H1 (cell line): ENCODE data around the gene NPR1. TPM values are rescaled to one million over a fixed set of nuclear protein-coding genes. Genes with fewer than 3 reads are reported as not detected.
"Not testable (repeated sequence)": the region's sequence is repeated elsewhere in the genome, so short reads cannot be mapped to it uniquely, and the experiment has no call there.

ENCODE experiments used
- CTCF ChIA-PET: fragments of 300-600 bp; sonication (Branson Sonifier 250); formaldehyde crosslinking; loops from one replicate; lab custom pipeline; 2021; ENCODE audit not compliant: partially characterized antibody; lab: Charles Lee
- POLR2A ChIA-PET: fragments of 300-600 bp; sonication (Branson Sonifier 250); formaldehyde crosslinking; loops from one replicate; lab custom pipeline; 2021; ENCODE audit warnings: inconsistent platforms; ENCODE audit not compliant: partially characterized antibody; lab: Charles Lee
- DNase-seq, 2 experiments: peaks; one replicate each; pipeline versions ENCODE4 v3.0.0 to v3.0.0-alpha.2; 2010 to 2022; ENCODE audit warnings: low spot score in 2 of 2, low read depth in 1 of 2, mixed read lengths in 1 of 2
- FAIRE-seq: peaks from 2 replicates; lab custom pipeline; 2011; peaks lifted over from hg19 to GRCh38; lab: Jason Lieb, UNC
- H2AFZ ChIP-seq: 2 replicates; pipeline ENCODE4 v1.8.1; 2012; ENCODE audit warnings: low read length, inconsistent platforms
- H2AK5ac ChIP-seq: 2 replicates; pipeline ENCODE4 v1.6.1; 2013; ENCODE audit warnings: low read depth, low read length
- H2BK120ac ChIP-seq: replicated peaks from 2 replicates; pipeline ENCODE3; 2013; ENCODE audit warnings: low read depth, low read length, inconsistent platforms
- H2BK12ac ChIP-seq: 2 replicates; pipeline ENCODE4 v1.6.1; 2013; ENCODE audit warnings: low read depth, low read length
- H2BK15ac ChIP-seq: 2 replicates; pipeline ENCODE4 v1.6.1; 2013; ENCODE audit warnings: low read length
- H2BK20ac ChIP-seq: 2 replicates; pipeline ENCODE4 v1.6.1; 2013; ENCODE audit warnings: low read length
- H2BK5ac ChIP-seq: 2 replicates; pipeline ENCODE4 v1.6.1; 2013; ENCODE audit warnings: low read depth, low read length
- H3K14ac ChIP-seq: 2 replicates; pipeline ENCODE4 v1.6.1; 2013; ENCODE audit warnings: inconsistent platforms; ENCODE audit not compliant: insufficient read length
- H3K18ac ChIP-seq: 2 replicates; pipeline ENCODE4 v1.6.1; 2013; ENCODE audit warnings: low read length; ENCODE audit errors: extremely low read depth
- H3K23ac ChIP-seq: 2 replicates; pipeline ENCODE4 v1.6.1; 2013; ENCODE audit warnings: inconsistent platforms; ENCODE audit not compliant: insufficient read length
- H3K23me2 ChIP-seq: 2 replicates; pipeline ENCODE4 v1.6.1; 2013; ENCODE audit warnings: low read depth, low read length
- H3K27ac ChIP-seq: 2 replicates; pipeline ENCODE4 v1.6.1; 2011; ENCODE audit warnings: low read depth, low read length, inconsistent platforms
- H3K27me3 ChIP-seq, 4 experiments: replicated peaks in 1 of 4; 1 replicate in 1 of 4; 2 replicates in 3 of 4; pipeline versions ENCODE4 v1.6.1 to v1.8.1; 2011 to 2013; ENCODE audit warnings: low read length in 3 of 4, mild to moderate bottlenecking in 3 of 4, inconsistent platforms in 2 of 4, mixed read lengths in 2 of 4, moderate library complexity in 1 of 4; ENCODE audit not compliant: control insufficient read depth in 3 of 4, insufficient read depth in 3 of 4; ENCODE audit errors: extremely low read depth in 1 of 4
- H3K36me3 ChIP-seq, 4 experiments: 2 replicates each; pipeline versions ENCODE4 v1.6.1 to v1.8.1; 2011 to 2013; ENCODE audit warnings: mild to moderate bottlenecking in 4 of 4, low read length in 3 of 4, moderate library complexity in 2 of 4, control low read depth in 1 of 4, inconsistent platforms in 1 of 4; ENCODE audit not compliant: insufficient read depth in 4 of 4, control insufficient read depth in 2 of 4
- H3K4ac ChIP-seq: replicated peaks from 2 replicates; pipeline ENCODE3; 2013; ENCODE audit warnings: low read length, low read depth, mixed read lengths, inconsistent platforms; ENCODE audit not compliant: insufficient read length
- H3K4me1 ChIP-seq, 4 experiments: replicated peaks in 1 of 4; 1 replicate in 1 of 4; 2 replicates in 3 of 4; pipeline versions ENCODE4 v1.6.1 to v1.8.1; 2011 to 2013; ENCODE audit warnings: low read length in 3 of 4, inconsistent platforms in 2 of 4, mixed read lengths in 1 of 4; ENCODE audit not compliant: insufficient read depth in 4 of 4, control insufficient read depth in 3 of 4
- H3K4me2 ChIP-seq, 2 experiments: 2 replicates each; pipeline versions ENCODE4 v1.6.1 to v1.8.1; 2011 to 2013; ENCODE audit warnings: low read depth in 2 of 2, low read length in 2 of 2, control low read depth in 1 of 2, inconsistent platforms in 1 of 2, mild to moderate bottlenecking in 1 of 2; ENCODE audit not compliant: insufficient read depth in 1 of 2
- H3K4me3 ChIP-seq, 4 experiments: fragments of 200-600, 300-600 bp in 1 of 4; sonication (generic), shearing (Covaris generic), sonication (Bioruptor Twin) in 1 of 4; 2 replicates each; pipeline versions ENCODE4 v1.5.1 to v1.8.1; 2011 to 2016; ENCODE audit warnings: low read length in 4 of 4, low read depth in 3 of 4, control low read depth in 2 of 4, inconsistent platforms in 2 of 4, mild to moderate bottlenecking in 2 of 4, mixed read lengths in 1 of 4, moderate library complexity in 1 of 4; ENCODE audit not compliant: insufficient read depth in 2 of 4; ENCODE audit errors: extremely low read depth in 1 of 4
- H3K56ac ChIP-seq: replicated peaks from 2 replicates; pipeline ENCODE3; 2013; ENCODE audit warnings: low read depth, mild to moderate bottlenecking, mixed read lengths, low read length, inconsistent platforms; ENCODE audit not compliant: insufficient read length
- H3K79me1 ChIP-seq: 2 replicates; pipeline ENCODE4 v1.6.1; 2013; ENCODE audit warnings: low read depth, low read length, control low read depth
- H3K79me2 ChIP-seq, 2 experiments: 2 replicates each; pipeline versions ENCODE4 v1.6.1 to v1.8.1; 2012 to 2013; ENCODE audit warnings: low read length in 2 of 2, mild to moderate bottlenecking in 2 of 2, inconsistent platforms in 1 of 2; ENCODE audit not compliant: insufficient read depth in 2 of 2, control insufficient read depth in 1 of 2
- H3K9ac ChIP-seq, 4 experiments: replicated peaks in 1 of 4; 1 replicate in 1 of 4; 2 replicates in 3 of 4; pipeline versions ENCODE4 v1.6.1 to v1.8.1; 2011 to 2013; ENCODE audit warnings: low read depth in 3 of 4, low read length in 3 of 4, control low read depth in 2 of 4, mild to moderate bottlenecking in 2 of 4, moderate library complexity in 2 of 4, inconsistent platforms in 1 of 4; ENCODE audit errors: extremely low read depth in 1 of 4
- H3K9me3 ChIP-seq, 2 experiments: 2 replicates each; pipeline versions ENCODE4 v1.6.1 to v1.8.1; 2012 to 2013; ENCODE audit warnings: mild to moderate bottlenecking in 2 of 2, moderate library complexity in 2 of 2, control low read depth in 1 of 2, inconsistent platforms in 1 of 2, low read depth in 1 of 2, low read length in 1 of 2, mixed read lengths in 1 of 2; ENCODE audit not compliant: insufficient read depth in 2 of 2
- H4K20me1 ChIP-seq, 2 experiments: replicated peaks in 1 of 2; 2 replicates each; pipeline versions ENCODE3 to v1.8.1; 2011 to 2013; ENCODE audit warnings: inconsistent platforms in 2 of 2, low read length in 2 of 2, mild to moderate bottlenecking in 1 of 2; ENCODE audit not compliant: insufficient read depth in 2 of 2, control insufficient read depth in 1 of 2
- H4K5ac ChIP-seq: 2 replicates; pipeline ENCODE4 v1.6.1; 2013; ENCODE audit warnings: low read length, low read depth, mixed read lengths, inconsistent platforms; ENCODE audit not compliant: insufficient read length
- H4K8ac ChIP-seq: 2 replicates; pipeline ENCODE4 v1.8.0; 2013; ENCODE audit warnings: mild to moderate bottlenecking, moderate library complexity, low read length, inconsistent platforms; ENCODE audit not compliant: insufficient read depth; ENCODE audit errors: extremely low read depth
- H4K91ac ChIP-seq: replicated peaks from 2 replicates; pipeline ENCODE3; 2013; ENCODE audit warnings: low read length, mixed read lengths, inconsistent platforms; ENCODE audit not compliant: insufficient read length
- WGBS, 2 experiments: shearing (Covaris generic) in 1 of 2; methylation state at CpG; one replicate each; pipeline versions ENCODE4 v1.1.6 to v1.1.7; 2013 to 2015; ENCODE audit warnings: low lambda C conversion rate in 2 of 2, mixed read lengths in 2 of 2, inconsistent platforms in 1 of 2, low coverage in 1 of 2, missing lambda C conversion rate in 1 of 2; ENCODE audit not compliant: insufficient replicate concordance in 2 of 2, insufficient coverage in 1 of 2, insufficient read length in 1 of 2; ENCODE audit errors: extremely low coverage in 1 of 2, missing lambda C conversion rate in 1 of 2; 5-methylcytosine and 5-hydroxymethylcytosine counted together
- polyA plus RNA-seq, 7 experiments: library from polyadenylated mRNA; depleted of rRNA in 3 of 7; stranded (reverse) in 5 of 7; unstranded in 2 of 7; fragments of >200 nt in 5 of 7; fragments of 200-250 nt in 2 of 7; gene quantifications; 1 replicate in 5 of 7; 2 replicates in 1 of 7; 4 replicates in 1 of 7; pipeline versions ENCODE4 v1.2.1 to v1.2.3, GENCODE V29; 2011 to 2013; ENCODE audit warnings: missing spikeins in 2 of 7, mixed read lengths in 2 of 7
- total RNA-seq: library from RNA; stranded (reverse); fragmentation: NEBNext Ultra II Directional; extraction: Animal tissue kit (Norgen Biotek cat#: 25700); gene quantifications from 2 replicates; pipeline ENCODE4 v1.2.1, GENCODE V29; 2021

Gene NPR1
- total and polyA plus RNA-seq, 2 of the 8 experiments (the other 6 are each of a cell fraction or from before 2014, with no cell fraction given): 11.7 to 13.2 TPM

DNA sequence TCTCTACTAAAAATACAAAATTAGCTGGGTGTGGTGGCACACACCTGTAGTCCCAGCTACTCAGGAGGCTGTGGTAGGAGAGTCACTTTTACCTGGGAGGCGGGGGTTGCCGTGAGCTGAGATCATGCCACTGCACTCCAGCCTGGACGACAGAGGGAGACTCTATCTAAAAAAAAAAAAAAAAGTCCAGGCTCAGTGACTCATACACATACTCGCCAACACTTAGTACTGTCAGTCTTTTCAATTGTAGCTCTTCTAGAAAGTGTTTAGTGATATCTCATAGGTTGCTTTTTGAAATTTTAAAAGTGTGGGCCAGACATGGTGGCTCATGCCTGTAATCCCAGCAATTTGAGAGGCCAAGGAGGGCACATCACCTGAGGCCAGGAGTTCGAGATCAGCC lies 37.7 kb downstream of the NPR1 start:
- not testable (repeated sequence) for H4K91ac ChIP-seq, H3K56ac ChIP-seq, H3K9ac ChIP-seq, H3K4me2 ChIP-seq, FAIRE-seq, H3K27me3 ChIP-seq, H4K20me1 ChIP-seq, H3K4me3 ChIP-seq, H3K79me2 ChIP-seq, H3K4me1 ChIP-seq, H2BK15ac ChIP-seq, H2BK120ac ChIP-seq, H4K8ac ChIP-seq, DNase-seq, H3K14ac ChIP-seq, H3K36me3 ChIP-seq, H3K23me2 ChIP-seq, H3K27ac ChIP-seq, H2BK20ac ChIP-seq, H3K18ac ChIP-seq, H3K23ac ChIP-seq, H3K79me1 ChIP-seq, H2BK5ac ChIP-seq, H2AFZ ChIP-seq, H2AK5ac ChIP-seq, H3K9me3 ChIP-seq, H4K5ac ChIP-seq, H3K4ac ChIP-seq, H2BK12ac ChIP-seq
- CTCF ChIA-PET: interaction anchor here (0.6 to 1.9 kb wide), 8 partner anchors 9 to 111 kb away, joined by 3 to 7 read pairs (median 3); no protein-coding TSS in a partner anchor
- WGBS, 2 experiments: 85% methylated on average over 5 of the region's 5 CpGs; no CpG with 5 or more reads in 1 of the 2 experiments
- POLR2A ChIA-PET: interaction anchor here (1.4 to 2.1 kb wide), 2 partner anchors 36 to 51 kb away, joined by 3 to 5 read pairs; no protein-coding TSS in a partner anchor
